Astrocyte (in vitro differentiated cells and primary cell): ENCODE results near the gene GADL1. TPM values are rescaled to one million over a fixed set of nuclear protein-coding genes. Genes with fewer than 3 reads are reported as not detected.

Source experiments
- DNase-seq: peaks from one replicate; pipeline ENCODE4 v3.0.0-alpha.2; 2010; ENCODE audit warnings: low read depth
- FAIRE-seq: peaks from 2 replicates; lab custom pipeline; 2011; peaks lifted over from hg19 to GRCh38; lab: Jason Lieb, UNC
- H2AFZ ChIP-seq: 2 replicates; pipeline ENCODE4 v1.6.0; 2012; ENCODE audit warnings: low read depth, low read length, inconsistent platforms
- H3K27ac ChIP-seq: 2 replicates; pipeline ENCODE4 v1.5.1; 2011; ENCODE audit warnings: low read depth, low read length, inconsistent platforms
- H3K27me3 ChIP-seq: 2 replicates; pipeline ENCODE4 v1.6.0; 2011; ENCODE audit warnings: low read length, inconsistent platforms; ENCODE audit not compliant: insufficient read depth
- H3K36me3 ChIP-seq: 2 replicates; pipeline ENCODE4 v1.5.1; 2011; ENCODE audit warnings: low read length, inconsistent platforms; ENCODE audit not compliant: insufficient read depth
- H3K4me1 ChIP-seq: 2 replicates; pipeline ENCODE4 v1.5.1; 2011; ENCODE audit warnings: low read length, inconsistent platforms; ENCODE audit not compliant: insufficient read depth
- H3K4me2 ChIP-seq: 2 replicates; pipeline ENCODE4 v1.6.0; 2012; ENCODE audit warnings: low read length, inconsistent platforms
- H3K4me3 ChIP-seq: 2 replicates; pipeline ENCODE4 v1.5.1; 2011; ENCODE audit warnings: low read depth, mild to moderate bottlenecking, low read length, inconsistent platforms; ENCODE audit not compliant: insufficient read depth
- H3K79me2 ChIP-seq: 2 replicates; pipeline ENCODE4 v1.6.0; 2012; ENCODE audit warnings: mild to moderate bottlenecking, low read length, inconsistent platforms; ENCODE audit not compliant: insufficient read depth
- H3K9ac ChIP-seq: 2 replicates; pipeline ENCODE4 v1.6.0; 2012; ENCODE audit warnings: mild to moderate bottlenecking, low read length, inconsistent platforms
- H3K9me3 ChIP-seq: 2 replicates; pipeline ENCODE4 v1.5.1; 2012; ENCODE audit warnings: low read depth, mild to moderate bottlenecking, low read length, inconsistent platforms; ENCODE audit not compliant: insufficient read depth
- H4K20me1 ChIP-seq: 2 replicates; pipeline ENCODE4 v1.6.0; 2012; ENCODE audit warnings: low read length, inconsistent platforms; ENCODE audit not compliant: insufficient read depth
- H3K27ac Mint-ChIP-seq: one replicate; pipeline ENCODE4 v1.8.0; 2021; ENCODE audit warnings: mild to moderate bottlenecking, mixed read lengths; ENCODE audit not compliant: unreplicated experiment
- H3K27me3 Mint-ChIP-seq: one replicate; pipeline ENCODE4 v1.8.0; 2021; ENCODE audit warnings: low read depth, mixed read lengths; ENCODE audit not compliant: unreplicated experiment
- H3K36me3 Mint-ChIP-seq: one replicate; pipeline ENCODE4 v1.8.0; 2021; ENCODE audit warnings: low read depth, mixed read lengths; ENCODE audit not compliant: unreplicated experiment
- H3K4me1 Mint-ChIP-seq: one replicate; pipeline ENCODE4 v1.8.0; 2021; ENCODE audit warnings: low read depth, mixed read lengths; ENCODE audit not compliant: unreplicated experiment
- H3K4me3 Mint-ChIP-seq: one replicate; pipeline ENCODE4 v1.8.0; 2021; ENCODE audit warnings: mild to moderate bottlenecking, moderate library complexity, mixed read lengths; ENCODE audit not compliant: unreplicated experiment
- H3K9me3 Mint-ChIP-seq: one replicate; pipeline ENCODE4 v1.8.0; 2021; ENCODE audit warnings: mild to moderate bottlenecking, mixed read lengths; ENCODE audit not compliant: unreplicated experiment
- EZH2 ChIP-seq: IDR thresholded peaks from 2 replicates; pipeline ENCODE4 v1.6.1; 2012; ENCODE audit warnings: mild to moderate bottlenecking, low read length, inconsistent platforms; ENCODE audit not compliant: insufficient read depth
- total RNA-seq: library from RNA; stranded (reverse); gene quantifications from 2 replicates; pipeline ENCODE4 v1.2.1, GENCODE V29; 2021
- TF ChIP-seq, protein P1 (sequence below): IDR thresholded peaks from 2 replicates; pipeline ENCODE4 v1.5.1; 2011; ENCODE audit warnings: low read depth, mild to moderate bottlenecking, inconsistent platforms, low read length, moderate library complexity; ENCODE audit not compliant: insufficient read depth

The GADL1 gene
- total RNA-seq, 1 donor from 2014 or later, result 0.09 TPM

DNA sequence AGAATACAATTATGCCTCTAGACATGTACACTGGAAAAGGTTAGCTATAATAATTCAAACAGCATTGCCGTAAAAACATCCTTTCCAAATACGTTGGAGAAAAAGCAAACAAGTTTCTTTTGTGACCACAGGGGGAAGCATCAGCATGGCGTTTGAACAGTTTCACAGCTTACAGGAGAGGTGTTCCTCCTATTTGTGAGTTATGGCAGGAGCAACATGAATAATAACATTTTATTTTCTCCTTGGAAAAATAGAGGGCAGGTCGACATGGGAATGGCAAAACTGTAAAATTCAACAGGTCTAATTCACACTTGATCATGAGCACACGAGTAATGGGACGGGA is 39.7 kb upstream of the GADL1 start:
- Mint-ChIP-seq H3K36me3 (no peaks in the 10 kb centered on the region), H3K4me1 (peaks cover 2% of the 10 kb centered on the region), H3K4me3 (no peak overlapping the region), H3K9me3 (no peaks in the 10 kb centered on the region), H3K27me3 (no peaks in the 10 kb centered on the region), H3K27ac (no peak overlapping the region)
- no peak overlapping the region for H3K9ac ChIP-seq
- TF ChIP-seq EZH2, result no peak
- TF ChIP-seq, protein P1, sequence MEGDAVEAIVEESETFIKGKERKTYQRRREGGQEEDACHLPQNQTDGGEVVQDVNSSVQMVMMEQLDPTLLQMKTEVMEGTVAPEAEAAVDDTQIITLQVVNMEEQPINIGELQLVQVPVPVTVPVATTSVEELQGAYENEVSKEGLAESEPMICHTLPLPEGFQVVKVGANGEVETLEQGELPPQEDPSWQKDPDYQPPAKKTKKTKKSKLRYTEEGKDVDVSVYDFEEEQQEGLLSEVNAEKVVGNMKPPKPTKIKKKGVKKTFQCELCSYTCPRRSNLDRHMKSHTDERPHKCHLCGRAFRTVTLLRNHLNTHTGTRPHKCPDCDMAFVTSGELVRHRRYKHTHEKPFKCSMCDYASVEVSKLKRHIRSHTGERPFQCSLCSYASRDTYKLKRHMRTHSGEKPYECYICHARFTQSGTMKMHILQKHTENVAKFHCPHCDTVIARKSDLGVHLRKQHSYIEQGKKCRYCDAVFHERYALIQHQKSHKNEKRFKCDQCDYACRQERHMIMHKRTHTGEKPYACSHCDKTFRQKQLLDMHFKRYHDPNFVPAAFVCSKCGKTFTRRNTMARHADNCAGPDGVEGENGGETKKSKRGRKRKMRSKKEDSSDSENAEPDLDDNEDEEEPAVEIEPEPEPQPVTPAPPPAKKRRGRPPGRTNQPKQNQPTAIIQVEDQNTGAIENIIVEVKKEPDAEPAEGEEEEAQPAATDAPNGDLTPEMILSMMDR, result peak; percentile 53
- H3K79me2 ChIP-seq, result no peaks in the 10 kb centered on the region
- H3K4me1 ChIP-seq, result no peaks in the 10 kb centered on the region
- no peaks in the 10 kb centered on the region for H3K36me3 ChIP-seq
- H4K20me1 ChIP-seq, result no peaks in the 10 kb centered on the region
- no peak overlapping the region for H3K4me3 ChIP-seq
- DNase-seq, result peak; percentile 37
- peak overlapping the region; percentile 24 for H3K4me2 ChIP-seq
- H2AFZ ChIP-seq, result no peak overlapping the region
- no peaks in the 10 kb centered on the region for H3K27me3 ChIP-seq
- peaks cover 2% of the 10 kb centered on the region for H3K9me3 ChIP-seq
- H3K27ac ChIP-seq, result no peak overlapping the region
- peak; percentile 23 for FAIRE-seq

- H3K4me3 Mint-ChIP-seq, result no peak overlapping the region
- H3K36me3 ChIP-seq, result no peaks in the 10 kb centered on the region
- no peak overlapping the region for H3K27ac Mint-ChIP-seq
- H2AFZ ChIP-seq, result no peak overlapping the region
- H3K27me3 ChIP-seq, result no peaks in the 10 kb centered on the region
- H3K4me1 Mint-ChIP-seq, result peaks cover 2% of the 10 kb centered on the region
- H3K4me3 ChIP-seq, result no peak overlapping the region
- no peaks in the 10 kb centered on the region for H3K27me3 Mint-ChIP-seq
- TF ChIP-seq, protein P1, result no peak
- no peak for TF ChIP-seq EZH2
- no peaks in the 10 kb centered on the region for H3K36me3 Mint-ChIP-seq
- FAIRE-seq, result no peak
- no peaks in the 10 kb centered on the region for H4K20me1 ChIP-seq
- H3K79me2 ChIP-seq, result no peaks in the 10 kb centered on the region
- no peak overlapping the region for H3K9ac ChIP-seq
- no peak overlapping the region for H3K27ac ChIP-seq
- no peaks in the 10 kb centered on the region for H3K9me3 Mint-ChIP-seq
- DNase-seq, result no peak
- H3K4me1 ChIP-seq, result no peaks in the 10 kb centered on the region
- H3K4me2 ChIP-seq, result peak overlapping the region; percentile 24
- peaks cover 2% of the 10 kb centered on the region for H3K9me3 ChIP-seq
These were observed 39.2 kb upstream of the GADL1 start for GRCh38 chr3:30933478-30934207.

GRCh38 chr3:30932513-30933098 is 38.1 kb upstream of the GADL1 start:
- H3K27ac ChIP-seq, result no peak overlapping the region
- no peak overlapping the region for H3K27ac Mint-ChIP-seq
- no peak for FAIRE-seq

More at GRCh38 chr3:30932513-30933098, 38.1 kb upstream of the GADL1 start:
- DNase-seq, result no peak
- TF ChIP-seq EZH2, result no peak
- TF ChIP-seq, protein P1, result no peak
- no peaks in the 10 kb centered on the region for H3K27me3 ChIP-seq
- no peaks in the 10 kb centered on the region for H4K20me1 ChIP-seq
- H3K9ac ChIP-seq, result no peak overlapping the region
- peaks cover 2% of the 10 kb centered on the region for H3K4me1 Mint-ChIP-seq
- H3K27me3 Mint-ChIP-seq, result no peaks in the 10 kb centered on the region
- no peaks in the 10 kb centered on the region for H3K36me3 ChIP-seq
- H3K4me2 ChIP-seq, result no peak overlapping the region
- H3K4me1 ChIP-seq, result no peaks in the 10 kb centered on the region
- no peak overlapping the region for H3K4me3 ChIP-seq
- H3K79me2 ChIP-seq, result no peaks in the 10 kb centered on the region
- no peak overlapping the region for H2AFZ ChIP-seq
- no peaks in the 10 kb centered on the region for H3K36me3 Mint-ChIP-seq
- no peak overlapping the region for H3K4me3 Mint-ChIP-seq
- no peaks in the 10 kb centered on the region for H3K9me3 Mint-ChIP-seq
- H3K9me3 ChIP-seq, result peaks cover 2% of the 10 kb centered on the region
